ENCODE data around the gene CUZD1.
A peak's percentile ranks its signal among the peaks of the same experiment; 100 is the strongest.
"Not testable (repeated sequence)": the region's sequence is repeated elsewhere in the genome, so short reads cannot be mapped to it uniquely, and the experiment has no call there.

The CUZD1 gene

GRCh38 chr10:122845783-122846332 lies at the start of gene CUZD1:
Gene CUZD1 (minus strand): TSS chr10:122845857. CDS start chr10:122845843, 14 bp downstream.
- no peak for DNase-seq

DNA sequence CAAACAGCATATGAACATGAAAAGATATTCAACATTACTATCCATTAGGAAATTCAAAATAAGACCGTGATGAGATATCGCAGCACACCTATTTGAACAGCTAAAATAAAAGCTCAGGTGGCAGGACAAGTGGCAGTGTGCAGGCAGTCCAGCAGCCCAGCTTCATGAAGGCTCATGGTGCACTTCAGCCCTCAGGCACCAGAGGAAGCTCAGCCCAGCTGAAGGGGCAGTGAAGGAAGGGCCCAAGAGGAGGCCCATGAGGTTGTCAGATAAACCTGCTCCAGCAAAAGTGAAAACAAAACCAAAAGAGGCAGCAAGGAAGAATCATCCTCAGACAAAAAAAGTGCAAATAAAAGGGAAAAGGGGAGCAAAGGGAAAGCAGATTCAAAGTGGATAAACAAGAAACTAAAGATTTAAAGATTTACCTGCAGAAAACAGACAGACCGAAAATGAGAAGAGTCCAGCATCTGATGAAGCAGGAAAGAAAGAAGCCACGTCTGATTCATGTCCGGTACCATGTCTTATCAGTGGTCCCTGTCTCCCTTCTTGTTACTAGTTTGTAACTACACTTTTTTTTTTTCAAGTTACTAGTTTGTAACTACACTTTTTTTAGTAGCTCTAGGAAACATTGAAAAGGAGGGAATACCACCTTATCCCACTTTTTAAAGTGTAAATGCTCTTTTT lies 48.7 kb upstream of the CUZD1 start:
- DNase-seq = no peak

DNA sequence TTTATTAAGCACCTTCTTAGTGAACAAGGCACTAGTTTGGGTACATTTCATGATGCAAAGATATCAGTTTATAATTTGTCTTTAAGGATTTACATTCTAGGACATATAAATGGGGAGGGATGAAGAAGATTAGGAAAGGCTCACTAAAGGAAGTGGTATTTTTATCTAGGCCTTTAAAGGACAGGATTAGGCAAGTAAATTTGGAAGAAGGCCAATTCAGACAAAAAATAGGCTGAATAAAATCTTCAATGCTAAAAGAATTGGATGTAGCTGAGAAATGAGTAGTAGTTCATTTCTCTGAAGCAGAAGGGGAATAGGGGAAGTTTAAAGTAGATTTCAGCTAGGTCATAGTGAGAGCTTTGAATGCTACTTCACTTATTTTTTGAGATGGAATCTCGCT lies 38.5 kb upstream of the CUZD1 start:
- no peak for DNase-seq

DNA sequence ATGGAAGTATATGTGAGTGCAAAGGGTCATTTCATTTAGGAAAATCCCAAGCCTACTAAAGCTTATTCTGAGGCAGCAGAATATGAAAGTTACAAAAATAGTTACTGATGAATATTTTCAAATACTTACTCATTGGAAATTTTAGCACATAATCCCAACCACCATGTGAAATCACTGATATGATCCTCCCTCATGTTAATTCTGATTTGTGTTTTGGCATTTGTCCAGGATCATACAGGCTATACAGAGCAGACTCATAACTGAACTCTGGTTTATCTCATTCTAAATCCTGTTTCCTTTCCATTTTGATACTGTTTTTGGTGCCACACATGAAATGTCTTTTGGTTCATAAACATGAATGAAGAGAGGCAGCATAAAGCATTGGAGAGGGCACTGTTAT lies 37.1 kb upstream of the CUZD1 start:
- no peak for DNase-seq

GRCh38 chr10:122879339-122880273 lies 33.9 kb upstream of the CUZD1 start, which contains the start of gene FAM24B:
Gene FAM24B (minus strand): TSS chr10:122879581. CDS start chr10:122850515, 29,066 bp downstream.
- DNase-seq = peak; percentile 89

- DNase-seq = peak; percentile 18
Observed at GRCh38 chr10:122878799-122879338, 33.2 kb upstream of the CUZD1 start.

DNA sequence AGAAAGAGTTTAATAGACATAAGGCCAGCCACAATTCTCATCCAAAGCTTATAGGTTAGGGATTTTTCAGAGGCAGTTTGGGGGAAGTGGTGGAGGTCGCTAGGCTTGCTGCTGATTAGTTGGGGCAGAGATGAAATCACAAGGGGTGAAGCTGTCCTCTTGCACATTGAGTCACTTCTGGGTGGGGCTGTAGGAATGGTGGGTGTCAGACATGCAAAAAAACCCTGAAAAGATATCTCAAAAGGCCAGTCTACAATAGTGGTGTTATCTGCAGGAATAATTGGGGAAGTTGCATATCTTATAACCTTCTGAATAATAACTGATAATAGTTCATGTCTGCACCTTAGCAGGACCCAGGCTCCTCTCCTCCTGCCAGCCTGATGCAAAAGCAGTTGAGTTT lies 31.6 kb upstream of the CUZD1 start:
- DNase-seq = no peak

- DNase-seq = no peak
Observed at GRCh38 chr10:122876467-122876855, 30.8 kb upstream of the CUZD1 start.

- peak; percentile 9 for DNase-seq
Observed at GRCh38 chr10:122875843-122876466, 30.3 kb upstream of the CUZD1 start.

GRCh38 chr10:122871947-122872346 lies 26.3 kb upstream of the CUZD1 start:
- not testable (repeated sequence) for DNase-seq

GRCh38 chr10:122868768-122869167 lies 23.1 kb upstream of the CUZD1 start:
- DNase-seq = not testable (repeated sequence)

DNA sequence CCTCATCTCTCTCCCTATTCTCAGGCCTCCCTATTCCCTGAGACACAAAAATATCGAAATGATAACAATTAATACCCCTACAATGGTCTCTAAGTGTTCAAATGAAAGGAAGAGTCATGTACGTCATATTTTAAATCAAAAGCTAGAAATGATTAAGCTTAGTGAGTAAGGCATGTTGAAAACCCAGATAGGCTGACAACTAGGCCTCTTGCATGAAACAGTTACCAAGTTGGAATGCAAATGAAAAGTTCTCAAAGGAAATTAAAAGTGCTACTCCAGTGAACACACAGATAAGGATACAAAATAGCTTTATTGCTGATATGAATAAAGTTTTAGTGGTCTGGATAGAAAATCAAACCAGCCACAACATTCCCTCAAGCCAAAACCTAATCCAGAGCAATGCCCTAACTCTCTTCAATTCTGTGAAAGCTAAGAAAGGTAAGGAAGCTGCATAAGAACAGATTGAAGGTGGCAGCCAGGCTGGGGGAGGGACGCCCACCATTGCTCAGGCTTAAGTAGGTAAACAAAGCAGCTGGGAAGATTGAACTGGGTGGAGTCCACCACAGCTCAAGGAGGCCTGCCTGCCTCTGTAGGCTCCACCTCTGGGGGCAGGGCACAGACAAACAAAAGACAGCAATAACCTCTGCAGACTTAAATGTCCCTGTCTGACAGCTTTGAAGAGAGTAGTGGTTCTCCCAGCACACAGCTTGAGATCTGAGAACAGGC lies 21.3 kb upstream of the CUZD1 start:
- not testable (repeated sequence) for DNase-seq

DNA sequence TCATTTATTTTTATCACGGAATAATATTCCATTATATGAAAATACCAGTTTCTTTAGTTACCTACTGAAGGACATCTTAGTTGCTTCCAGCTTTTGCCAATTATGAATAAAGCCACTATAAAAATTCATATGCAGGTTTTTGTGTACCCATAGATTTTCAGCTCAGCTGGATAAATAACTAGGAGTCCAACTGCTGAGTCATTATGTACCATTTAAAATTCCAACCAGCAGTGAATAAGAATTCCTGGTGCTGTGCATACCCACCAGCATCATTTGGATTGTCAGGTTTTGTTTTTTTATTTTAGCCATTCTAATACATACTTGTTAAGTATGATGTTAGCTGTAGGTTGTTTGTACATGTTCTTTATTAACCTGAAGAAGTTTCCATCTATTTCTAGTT lies 19.2 kb upstream of the CUZD1 start:
- no peak for DNase-seq

DNA sequence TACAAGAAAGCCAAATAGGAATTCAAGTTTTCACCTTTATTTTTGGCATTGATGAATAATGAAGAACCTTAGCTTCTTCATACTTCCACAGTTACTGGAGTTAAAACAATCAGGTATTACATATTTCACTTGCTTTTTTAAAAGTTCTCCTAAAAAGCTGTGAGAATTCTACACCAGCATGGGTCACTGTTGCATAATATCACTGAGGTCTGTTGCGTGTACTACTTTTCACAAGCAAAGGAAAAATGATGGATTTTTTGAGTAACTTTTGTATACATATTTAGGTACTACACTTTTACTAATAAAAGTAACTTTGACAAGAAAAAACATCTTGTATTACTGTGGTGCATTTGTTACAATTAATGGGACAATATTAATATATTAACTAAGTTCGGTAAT lies 18.5 kb upstream of the CUZD1 start:
- no peak for DNase-seq

GRCh38 chr10:122863216-122864193 lies 17.8 kb upstream of the CUZD1 start:
- no peak for DNase-seq

- no peak for DNase-seq
Observed at GRCh38 chr10:122861711-122862161, 16.1 kb upstream of the CUZD1 start.

DNA sequence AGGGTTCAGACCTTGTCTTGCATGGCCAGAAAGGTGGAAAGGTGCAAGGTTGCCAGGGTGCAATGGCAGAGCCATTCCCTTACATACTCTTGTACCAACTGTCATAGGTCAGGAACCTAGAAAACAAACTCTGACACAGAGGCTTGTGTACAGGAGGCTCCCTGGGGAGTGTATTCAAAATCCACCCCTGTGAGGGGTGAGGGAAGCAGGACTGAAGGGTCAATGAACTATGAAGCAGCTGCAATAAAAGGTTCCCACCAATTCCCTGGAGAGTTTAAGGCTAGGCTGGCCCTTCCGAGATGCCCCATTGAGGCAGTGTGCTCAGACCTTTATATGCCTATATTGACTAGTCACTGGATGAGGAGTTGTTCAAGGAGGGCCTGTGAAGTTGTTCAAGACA lies 13.9 kb upstream of the CUZD1 start:
- DNase-seq = no peak

GRCh38 chr10:122858042-122858441 lies 12.4 kb upstream of the CUZD1 start:
- DNase-seq = not testable (repeated sequence)

GRCh38 chr10:122856902-122857301 lies 11.2 kb upstream of the CUZD1 start:
- DNase-seq = no peak

- no peak for DNase-seq
Observed at GRCh38 chr10:122855745-122856144, 10.1 kb upstream of the CUZD1 start.

GRCh38 chr10:122854648-122855047 lies 9.0 kb upstream of the CUZD1 start:
- no peak for DNase-seq

All from MV-4-11 (cell line).